Measurements from ENCODE around the gene GDI1.

Gene GDI1

DNA sequence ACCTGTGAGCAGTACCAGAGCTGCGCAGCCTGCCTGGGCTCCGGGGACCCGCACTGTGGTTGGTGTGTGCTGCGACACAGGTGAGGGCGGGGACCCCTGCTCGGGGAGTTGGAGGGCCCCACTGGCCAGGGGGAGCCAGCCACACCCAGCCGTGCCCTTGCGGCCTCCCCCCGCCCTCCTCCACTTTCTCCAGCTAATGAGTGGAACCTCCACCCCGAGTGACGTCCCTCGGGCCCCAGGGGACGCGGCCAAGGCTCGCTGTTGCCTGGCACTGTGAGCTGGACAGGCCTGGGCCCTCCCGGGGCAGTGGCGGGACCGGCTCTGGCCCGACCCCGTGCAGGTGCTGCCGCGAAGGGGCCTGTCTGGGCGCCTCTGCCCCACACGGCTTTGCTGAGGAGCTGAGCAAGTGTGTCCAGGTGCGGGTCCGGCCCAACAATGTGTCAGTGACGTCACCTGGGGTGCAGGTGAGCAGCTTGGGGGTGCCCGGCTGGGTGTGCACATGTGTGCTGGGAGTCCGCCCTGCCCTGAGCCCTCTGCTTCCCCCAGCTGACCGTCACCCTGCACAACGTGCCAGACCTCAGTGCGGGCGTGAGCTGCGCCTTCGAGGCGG is 26.8 kb downstream of the GDI1 start:
- DNase-seq = no peak

DNA sequence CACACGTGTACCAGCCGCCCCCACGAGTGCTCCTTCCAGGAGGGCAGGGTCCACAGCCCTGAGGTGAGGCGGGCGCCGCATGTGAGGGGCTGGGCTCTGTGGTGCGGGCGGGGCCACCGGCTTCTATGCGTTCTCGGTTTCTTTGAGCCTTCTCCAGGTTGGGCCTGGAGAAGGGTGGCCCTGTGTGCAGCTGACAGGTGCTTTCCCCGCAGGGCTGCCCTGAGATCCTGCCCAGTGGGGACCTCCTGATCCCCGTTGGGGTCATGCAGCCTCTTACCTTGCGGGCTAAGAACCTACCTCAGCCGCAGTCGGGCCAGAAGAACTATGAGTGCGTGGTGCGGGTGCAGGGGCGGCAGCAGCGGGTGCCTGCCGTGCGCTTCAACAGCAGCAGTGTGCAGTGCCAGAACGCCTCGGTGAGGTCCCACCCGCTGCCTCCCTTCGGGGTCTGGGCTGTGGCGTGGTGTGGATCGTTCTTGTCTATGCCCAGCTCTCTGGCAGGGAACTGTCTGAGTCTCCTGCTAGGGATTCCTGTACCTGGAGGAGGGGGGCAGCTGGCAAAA is 27.9 kb downstream of the GDI1 start:
- no peak for DNase-seq

DNA sequence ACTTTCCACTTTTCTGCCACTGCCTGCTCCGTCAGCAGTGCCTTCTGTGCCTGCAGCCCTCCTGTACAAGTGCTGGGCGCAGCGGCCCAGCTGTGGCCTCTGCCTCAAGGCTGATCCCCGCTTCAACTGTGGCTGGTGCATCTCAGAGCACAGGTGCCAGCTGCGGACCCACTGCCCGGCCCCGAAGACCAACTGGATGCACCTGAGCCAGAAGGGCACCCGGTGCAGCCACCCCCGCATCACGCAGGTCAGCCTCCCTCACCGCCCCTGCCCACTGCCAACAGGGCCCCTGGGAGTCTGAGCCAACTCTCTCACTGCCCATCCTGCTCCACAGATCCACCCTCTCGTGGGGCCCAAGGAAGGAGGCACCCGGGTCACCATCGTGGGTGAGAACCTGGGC is 28.6 kb downstream of the GDI1 start:
- DNase-seq = no peak

DNA sequence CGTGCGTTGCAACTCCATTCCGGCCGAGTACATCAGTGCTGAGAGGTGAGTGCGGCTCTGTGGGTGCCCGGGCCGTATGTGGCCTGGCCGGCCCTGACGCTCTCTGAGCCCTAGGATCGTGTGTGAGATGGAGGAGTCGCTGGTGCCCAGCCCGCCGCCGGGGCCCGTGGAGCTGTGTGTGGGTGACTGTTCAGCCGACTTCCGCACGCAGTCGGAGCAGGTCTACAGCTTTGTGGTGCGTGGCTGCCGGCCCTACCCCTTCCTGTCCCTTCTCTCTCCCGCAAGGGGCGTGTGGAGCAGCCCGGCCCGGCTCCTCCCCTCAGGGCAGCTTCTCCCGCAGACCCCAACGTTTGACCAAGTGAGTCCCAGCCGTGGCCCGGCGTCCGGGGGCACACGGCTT is 29.1 kb downstream of the GDI1 start:
- DNase-seq = no peak

DNA sequence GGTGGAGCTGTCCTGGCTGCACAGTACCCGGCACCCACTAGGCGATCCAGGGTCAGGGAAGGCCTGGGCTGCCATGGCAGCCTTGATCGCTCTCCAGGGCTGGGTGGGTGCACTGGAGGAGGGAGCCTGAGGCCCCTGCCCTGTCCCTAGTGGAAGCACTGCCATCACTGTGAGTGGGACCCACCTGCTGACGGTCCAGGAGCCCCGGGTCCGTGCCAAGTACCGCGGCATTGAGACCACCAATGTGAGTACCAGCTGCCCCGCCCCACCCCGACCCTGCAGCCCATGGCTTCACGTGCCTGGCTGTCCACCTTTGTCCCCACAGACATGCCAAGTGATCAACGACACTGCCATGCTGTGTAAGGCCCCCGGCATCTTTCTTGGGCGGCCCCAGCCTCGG is 30.0 kb downstream of the GDI1 start:
- DNase-seq = no peak

DNA sequence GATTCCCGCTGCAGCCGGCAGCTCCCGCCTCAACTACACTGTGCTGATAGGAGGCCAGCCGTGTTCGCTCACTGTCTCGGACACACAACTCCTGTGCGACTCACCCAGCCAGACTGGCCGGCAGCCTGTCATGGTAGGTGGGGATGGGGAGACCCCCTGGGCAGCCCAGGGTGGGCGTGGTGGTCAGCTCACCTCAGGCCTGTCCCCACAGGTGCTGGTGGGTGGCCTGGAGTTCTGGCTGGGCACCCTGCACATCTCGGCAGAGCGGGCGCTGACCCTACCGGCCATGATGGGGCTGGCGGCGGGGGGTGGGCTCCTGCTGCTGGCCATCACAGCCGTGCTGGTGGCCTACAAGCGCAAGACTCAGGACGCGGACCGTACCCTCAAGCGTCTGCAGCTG is 30.6 kb downstream of the GDI1 start:
- no peak for DNase-seq

DNA sequence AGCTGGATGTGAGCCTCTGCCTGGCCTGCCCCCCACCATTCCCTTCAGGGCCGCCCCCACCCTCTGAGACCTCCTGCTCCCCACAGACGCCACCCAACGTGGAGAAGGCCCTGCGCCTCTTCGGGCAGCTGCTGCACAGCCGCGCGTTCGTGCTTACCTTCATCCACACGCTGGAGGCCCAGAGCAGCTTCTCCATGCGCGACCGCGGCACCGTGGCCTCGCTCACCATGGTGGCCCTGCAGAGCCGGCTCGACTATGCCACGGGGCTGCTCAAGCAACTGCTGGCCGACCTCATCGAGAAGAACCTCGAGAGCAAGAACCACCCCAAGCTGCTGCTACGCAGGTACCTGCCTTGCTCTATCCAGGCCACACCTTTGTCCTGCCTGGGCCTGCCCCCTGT is 31.3 kb downstream of the GDI1 start:
- DNase-seq = no peak

DNA sequence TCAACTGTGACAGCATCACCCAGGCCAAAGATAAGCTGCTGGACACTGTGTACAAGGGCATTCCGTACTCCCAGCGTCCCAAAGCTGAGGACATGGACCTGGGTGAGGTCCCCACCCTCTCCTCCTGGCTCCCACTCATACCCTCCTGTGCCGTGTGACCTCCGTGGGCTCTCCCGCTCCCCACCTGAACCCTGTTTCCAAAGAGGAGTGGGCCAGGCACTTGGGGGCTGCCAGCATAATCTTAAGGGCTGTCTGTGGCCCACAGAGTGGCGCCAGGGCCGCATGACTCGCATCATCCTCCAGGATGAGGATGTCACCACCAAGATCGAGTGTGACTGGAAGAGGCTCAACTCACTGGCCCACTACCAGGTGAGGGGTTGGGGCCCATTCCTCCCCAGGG is 32.2 kb downstream of the GDI1 start:
- no peak for DNase-seq

DNA sequence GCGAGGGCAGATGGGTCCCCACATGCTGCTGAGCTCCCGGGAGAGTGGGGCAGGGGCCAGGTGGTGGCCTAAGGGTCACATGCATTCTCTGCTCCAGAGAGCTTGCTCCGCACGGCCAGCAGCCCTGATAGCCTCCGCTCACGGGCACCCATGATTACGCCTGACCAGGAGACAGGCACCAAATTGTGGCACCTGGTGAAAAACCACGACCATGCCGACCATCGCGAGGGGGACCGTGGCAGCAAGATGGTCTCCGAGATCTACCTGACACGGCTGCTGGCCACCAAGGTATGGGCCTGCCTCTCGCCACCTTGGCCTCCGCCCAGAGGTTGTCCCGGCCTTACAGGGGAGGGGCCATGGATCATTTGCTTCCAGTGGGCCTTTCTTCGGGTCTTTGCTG is 32.9 kb downstream of the GDI1 start:
- DNase-seq = no peak

DNA sequence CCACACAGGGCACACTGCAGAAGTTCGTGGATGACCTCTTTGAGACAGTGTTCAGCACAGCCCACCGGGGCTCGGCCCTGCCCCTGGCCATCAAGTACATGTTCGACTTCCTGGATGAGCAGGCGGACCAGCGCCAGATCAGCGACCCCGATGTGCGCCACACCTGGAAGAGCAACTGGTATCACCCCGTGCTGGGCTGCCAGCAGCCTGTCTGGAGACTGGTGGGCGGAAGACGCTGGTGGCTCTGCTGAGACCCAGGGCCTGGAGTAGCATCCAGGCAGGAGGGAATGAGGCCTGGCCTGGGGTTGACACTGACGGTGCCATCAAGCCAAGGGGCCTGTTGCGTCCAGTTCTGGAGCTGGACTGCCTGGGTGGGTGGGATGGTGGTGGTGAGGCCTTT is 33.5 kb downstream of the GDI1 start:
- no peak for DNase-seq

DNA sequence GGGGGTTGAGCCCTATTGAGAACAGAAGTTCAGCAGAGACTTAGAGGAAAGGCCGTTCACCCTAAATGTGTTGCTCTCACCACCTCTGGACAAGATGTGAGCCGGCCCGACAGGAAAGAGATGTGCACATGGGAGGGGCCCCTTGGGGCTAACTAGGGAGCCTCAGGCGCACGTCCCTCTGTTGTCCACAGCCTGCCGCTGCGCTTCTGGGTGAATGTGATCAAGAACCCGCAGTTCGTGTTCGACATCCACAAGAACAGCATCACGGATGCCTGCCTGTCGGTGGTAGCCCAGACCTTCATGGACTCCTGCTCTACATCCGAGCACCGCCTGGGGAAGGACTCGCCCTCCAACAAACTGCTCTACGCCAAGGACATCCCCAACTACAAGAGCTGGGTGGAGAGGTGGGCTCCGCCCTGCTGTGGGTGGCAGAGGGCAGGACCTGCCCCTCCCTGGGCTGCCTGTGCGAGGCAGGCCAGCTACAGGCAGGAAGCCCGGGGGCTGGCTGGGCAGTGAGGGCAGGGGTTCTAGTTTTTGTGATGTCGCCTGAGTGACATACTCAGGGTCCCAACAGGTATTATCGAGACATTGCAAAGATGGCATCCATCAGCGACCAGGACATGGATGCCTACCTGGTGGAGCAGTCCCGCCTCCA is 34.1 kb downstream of the GDI1 start:
- no peak for DNase-seq

DNA sequence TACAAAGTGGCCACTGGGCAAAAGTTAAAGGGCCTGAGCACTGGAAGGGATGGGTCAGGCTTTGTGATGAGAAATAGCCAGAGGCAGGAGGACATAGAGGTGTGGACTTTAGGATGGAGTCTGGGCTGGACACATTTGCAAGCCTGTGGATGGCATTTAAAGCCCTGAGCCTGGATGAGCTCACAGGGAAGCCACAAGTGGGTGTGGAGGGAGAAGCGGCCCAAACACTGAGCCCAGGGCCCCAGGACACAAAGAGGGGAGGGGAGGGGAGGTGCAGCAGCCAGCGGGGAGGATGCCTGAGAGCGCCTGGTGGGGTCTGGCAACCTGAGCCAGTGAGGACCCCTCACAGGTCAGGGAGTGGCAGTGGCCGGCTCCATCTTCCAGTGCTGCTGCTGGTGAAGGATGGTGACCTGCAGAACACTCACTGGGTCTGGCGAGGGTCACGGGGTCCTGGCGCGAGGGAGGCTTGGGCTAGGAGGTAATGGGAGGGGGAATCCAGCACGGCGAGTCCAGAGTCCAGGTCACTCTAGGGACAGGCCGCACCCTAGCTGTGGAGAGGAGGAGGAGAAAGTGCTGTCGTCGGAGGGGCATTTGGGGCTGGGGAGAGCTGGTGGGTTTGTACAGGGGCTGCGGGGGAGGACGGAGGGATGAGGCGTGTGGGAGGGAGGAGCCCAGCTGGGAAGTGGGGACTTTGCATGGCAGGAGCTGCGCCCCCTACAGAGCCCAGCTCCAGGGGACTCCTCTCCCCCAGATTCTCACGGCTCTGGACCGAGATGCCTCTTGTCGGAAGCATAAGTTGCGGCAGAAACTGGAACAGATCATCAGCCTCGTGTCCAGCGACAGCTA is 35.1 kb downstream of the GDI1 start:
- DNase-seq = no peak

DNA sequence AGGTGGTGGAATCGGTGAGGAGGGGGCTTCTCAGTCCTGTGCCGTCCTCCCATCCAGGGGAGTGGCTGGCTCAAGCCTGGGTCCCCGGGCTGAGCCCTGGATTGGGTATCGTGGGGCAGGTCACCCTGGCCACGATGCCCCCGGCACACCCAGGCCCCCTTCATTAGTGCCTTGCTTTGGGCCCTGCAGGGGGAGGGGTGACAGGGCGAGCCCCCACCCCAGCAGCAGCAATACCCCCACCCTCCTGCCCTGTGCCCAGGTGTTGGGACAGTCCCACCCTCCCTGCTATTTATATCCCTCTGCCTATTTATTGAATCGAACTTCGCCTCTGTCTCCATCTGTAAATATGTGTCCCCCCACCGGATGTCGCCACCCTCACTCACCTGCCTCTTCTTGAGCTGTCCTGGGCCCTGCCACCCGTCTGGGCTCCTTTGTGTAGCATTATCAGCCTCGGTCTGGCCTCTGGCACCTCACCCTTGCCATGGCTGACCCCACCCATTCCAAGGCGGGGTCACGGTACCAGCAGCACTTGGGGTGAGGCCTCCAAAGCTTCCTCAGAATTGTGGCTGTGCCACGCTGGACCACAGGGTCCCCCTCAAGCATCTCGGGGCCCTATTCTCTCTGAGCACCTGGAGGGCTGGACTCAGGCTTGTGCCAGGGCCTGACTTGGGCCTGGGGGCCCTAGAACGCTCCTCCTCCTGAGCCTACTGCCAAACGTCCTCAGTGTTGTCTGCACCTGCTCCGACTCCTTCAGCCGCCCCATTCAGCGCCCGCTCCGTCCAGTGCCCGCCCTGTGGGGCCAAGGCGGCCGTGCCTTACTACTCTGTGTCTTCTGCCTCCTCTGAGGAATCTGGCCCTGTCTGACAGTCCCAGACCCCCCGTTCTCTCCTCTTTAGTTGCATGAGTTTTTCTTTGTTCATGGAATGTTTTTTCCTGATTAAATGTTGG is 36.0 kb downstream of the GDI1 start:
- DNase-seq = no peak

DNA sequence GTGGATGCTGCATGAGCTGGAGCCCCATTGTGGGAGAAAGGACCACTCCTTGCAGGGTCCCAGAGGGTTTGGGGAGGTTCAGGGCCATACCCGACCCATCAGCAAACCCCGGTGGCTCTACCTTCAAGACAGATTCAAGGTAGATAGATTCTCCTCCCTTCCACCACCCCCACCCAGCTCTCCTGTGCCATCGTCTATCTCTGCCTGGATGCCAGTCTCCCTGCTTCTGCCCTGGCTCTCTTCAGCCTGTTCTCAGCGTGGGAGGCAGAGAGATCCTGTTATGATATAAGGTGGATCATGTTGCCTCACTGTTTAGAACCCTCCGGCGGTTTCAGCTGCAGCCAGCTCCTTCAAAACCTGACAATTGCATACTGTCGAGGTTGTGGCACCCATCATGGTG is 36.7 kb downstream of the GDI1 start:
- DNase-seq = no peak

DNA sequence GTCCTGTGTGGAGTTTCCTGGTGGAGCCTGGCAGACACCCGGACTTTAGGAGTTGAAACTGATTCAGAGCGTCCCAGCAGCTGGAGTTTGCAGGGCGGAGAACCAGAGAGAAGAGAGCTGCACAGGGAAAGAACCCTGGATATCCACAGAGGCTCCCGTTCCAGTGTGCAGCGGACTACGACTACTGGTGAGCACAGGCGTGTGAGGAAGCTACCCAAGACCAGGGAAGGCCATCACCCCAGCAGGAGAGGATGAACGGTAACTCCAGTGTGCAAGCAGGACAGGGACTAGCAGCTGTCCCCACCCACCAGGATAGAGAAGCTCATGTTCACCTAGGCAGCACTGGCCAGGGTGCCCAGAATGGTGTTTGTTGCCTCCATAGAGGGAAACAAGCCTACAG is 39.9 kb downstream of the GDI1 start:
- DNase-seq = no peak

DNA sequence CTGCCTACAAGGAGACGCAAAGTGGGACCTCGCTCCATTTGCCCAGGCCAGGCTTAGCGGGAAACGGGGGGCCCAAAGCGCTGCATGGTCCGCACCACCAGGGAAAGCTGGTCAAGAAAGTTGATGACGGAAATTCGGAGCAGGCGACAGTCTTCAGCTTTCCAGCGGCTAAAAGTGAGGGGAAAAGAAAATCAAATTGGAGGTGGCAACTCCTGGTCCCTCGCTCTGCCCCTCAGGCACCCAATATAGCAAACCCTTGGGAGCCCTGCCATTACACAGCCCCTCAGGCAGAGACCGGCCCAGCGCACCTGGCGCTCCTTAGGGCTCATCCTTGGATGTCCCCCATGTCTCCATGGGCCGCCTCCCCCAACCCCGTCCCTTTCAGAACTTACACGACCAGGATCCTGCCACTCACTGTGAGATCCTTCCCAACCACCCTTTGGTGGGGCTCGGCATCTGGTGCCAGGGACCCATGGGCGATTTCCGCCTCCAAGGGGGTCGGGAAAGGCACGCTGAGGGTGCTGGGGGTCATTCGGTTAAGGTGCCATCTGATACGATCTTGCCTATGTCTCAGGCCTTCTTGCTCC is 41.0 kb downstream of the GDI1 start:
- no peak for DNase-seq

DNA sequence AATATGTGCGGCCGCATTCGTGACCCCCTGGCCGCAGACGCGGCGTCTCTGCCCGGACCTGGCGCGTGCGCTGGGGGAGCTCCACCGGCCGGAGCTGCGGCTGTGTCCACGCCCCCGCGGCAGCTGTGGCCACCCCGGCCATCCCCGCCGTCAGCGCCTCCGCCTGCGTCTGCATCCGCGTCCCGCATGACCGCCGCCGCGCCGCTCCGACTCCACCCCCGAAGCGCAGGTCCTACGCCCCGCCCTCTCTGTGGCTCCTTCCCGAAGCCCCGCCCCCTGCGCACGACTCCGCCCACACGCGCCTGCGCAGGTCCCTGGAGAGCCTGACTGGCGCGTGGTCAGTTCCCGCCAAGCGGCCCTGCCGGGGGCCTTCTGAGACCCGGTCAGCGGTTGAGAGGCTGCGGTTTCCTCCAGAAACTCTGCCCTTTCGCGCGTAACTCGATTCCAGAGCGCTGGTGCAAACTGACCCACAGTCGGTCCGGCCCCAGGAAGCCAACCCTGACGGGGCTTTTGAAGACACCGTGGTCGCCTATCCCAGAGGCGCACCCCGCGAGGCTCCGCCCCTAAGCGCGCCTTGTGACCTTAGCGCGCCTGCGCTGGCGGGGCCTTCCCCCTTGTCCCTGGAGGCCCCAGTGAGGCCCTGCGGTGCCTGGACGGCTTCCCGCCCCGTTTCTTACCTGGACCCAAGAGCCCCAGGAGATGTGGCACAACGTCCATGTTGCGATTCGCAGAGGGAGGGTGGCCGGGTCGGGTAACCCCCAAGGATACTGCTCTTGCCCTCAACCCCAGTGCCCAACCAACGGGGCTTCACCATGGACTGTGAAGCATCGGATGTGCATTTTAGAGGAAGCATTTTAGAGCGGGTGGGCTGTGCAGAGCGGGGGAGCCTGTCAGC is 42.0 kb downstream of the GDI1 start, which contains the start of gene LAGE3:
Gene LAGE3 (minus strand): TSS at position 554 of the 895 bp plus-strand sequence. CDS start 366 bp downstream, at position 188.
- DNase-seq = peak; percentile 94

DNA sequence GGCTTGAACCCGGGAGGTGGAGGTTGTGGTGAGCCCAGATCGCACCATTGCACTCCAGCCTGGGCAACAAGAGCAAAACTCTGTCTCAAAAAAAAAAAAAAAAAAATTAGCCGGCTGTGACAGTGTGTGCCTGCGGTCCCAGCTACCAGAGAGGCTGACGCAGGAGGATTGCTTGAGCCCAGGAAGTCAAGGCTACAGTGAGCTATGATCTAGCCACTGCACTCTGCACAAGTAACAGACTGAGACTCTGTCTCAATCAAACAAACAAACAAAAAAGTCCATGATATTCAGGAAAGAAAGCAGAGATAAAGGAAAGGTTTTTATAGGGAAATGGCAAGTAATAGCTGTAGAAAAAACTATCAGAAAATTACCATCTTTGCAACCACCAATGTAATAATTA is 44.2 kb downstream of the GDI1 start:
- DNase-seq = no peak

DNA sequence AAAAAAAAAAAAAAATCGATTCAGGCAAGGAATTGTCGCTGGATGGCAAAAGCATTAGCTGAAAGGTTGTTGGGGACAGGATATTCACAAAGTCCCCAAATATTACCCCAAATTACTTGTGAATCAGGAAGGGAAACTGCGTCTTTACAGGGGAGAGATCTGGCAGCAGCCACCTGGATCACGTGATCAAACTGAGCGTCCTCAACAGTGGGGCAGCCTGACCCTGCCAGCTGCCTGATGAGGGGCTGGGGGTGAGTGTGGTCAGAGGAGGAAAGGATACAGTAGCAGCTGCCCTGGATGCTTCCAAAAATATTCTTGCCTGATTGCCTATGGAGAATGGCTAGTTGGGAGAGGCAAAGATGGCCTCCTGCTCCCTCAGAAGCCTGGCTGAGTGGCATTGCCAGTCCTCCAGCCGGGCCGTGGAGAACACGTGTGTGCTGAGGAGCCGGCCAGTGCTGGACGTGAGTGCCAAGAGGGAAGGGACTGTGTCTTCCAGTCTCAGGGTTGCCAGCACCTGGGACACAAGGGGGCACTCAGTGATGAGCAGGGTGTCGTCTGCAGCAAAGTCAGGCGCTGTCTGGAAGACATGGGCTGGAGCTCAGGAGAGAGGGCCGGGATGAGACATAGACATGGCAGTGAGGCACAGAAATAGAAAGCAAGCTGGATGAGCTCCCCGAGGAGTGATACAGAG is 45.1 kb downstream of the GDI1 start:
- DNase-seq = no peak

DNA sequence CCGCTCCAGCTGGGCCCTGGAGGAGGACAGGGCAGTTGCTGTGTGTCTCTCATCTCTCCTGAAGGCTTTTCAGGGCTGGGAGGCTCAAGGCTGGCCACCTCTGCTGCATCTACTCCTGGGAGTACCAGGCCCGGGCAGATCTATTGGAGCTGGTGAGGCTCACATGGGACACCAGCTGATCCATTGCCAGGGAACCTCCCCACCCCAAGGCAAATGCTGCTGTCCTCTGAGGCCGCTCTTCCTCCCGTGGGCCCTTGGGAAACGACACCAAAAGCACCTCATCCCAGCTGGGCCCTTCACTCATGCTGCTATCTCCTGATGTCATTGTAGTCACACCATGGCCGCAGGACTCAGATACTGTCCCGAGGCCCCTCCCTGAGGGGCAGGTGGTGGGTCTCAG is 45.8 kb downstream of the GDI1 start:
- no peak for DNase-seq

DNA sequence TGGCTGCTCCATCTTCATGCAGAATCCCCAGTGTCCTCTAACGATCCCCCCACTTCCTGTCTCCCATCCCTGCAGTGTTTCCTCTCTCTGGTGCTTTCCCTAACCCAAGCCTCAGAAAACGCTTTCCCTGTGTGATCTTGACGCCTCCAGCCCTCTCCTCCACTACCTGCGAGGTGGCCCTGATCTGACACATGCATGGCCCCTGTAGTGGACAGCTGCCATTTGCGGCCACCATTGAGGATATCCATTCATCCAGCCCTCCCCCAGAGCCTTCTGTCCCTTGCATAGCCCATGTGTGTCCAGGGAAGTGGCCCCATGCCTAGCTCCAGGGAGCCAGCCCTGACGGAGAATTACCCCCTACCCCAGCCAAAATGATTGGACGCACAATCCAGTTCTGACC is 46.4 kb downstream of the GDI1 start:
- DNase-seq = no peak
